ENCODE results near the gene N4BP2L2. TPM values are rescaled to one million over a fixed set of nuclear protein-coding genes. Genes with fewer than 3 reads are reported as not detected.

Gene N4BP2L2
- total and polyA plus RNA-seq, 2 experiments from 2014 or later: 70.1 to 89.4 TPM

- Histone ChIP-seq H3K4me2 (ENCODE audit: unreplicated experiment) (peak overlapping the region; percentile 90), H2AFZ (peak overlapping the region; percentile 98), H3K9me3 (ENCODE audit: low read depth) (no peaks in the 10 kb centered on the region), H3K36me3 (ENCODE audit: low read depth) (no peaks in the 10 kb centered on the region), H3K79me2 (ENCODE audit: insufficient read depth) (peaks cover 32% of the 10 kb centered on the region), H3K27me3 (replicated peaks; ENCODE audit: insufficient read depth) (no peaks in the 10 kb centered on the region), H3K4me1 (ENCODE audit: insufficient read depth) (peaks cover 22% of the 10 kb centered on the region), H3K4me3 (peak overlapping the region; percentile 86), H3K27ac (peak overlapping the region; percentile 38), H3K9ac (peak overlapping the region; percentile 75), H3K9me2 (ENCODE audit: insufficient read depth) (no peaks in the 10 kb centered on the region), H4K20me1 (ENCODE audit: insufficient read depth) (no peaks in the 10 kb centered on the region), H3F3A (ENCODE audit: insufficient read depth) (peaks cover 17% of the 10 kb centered on the region)
- in situ Hi-C loops (cut with MboI): loop anchor here (25.0 kb wide), 2 partner anchors 952 to 1127 kb away; no protein-coding TSS in a partner anchor
- WGBS, 2 experiments (ENCODE audit: low coverage in 1 of 2, low lambda C conversion rate in 2 of 2, missing lambda C conversion rate in 2 of 2): 27 to 29% methylated on average over 8 of the region's 8 CpGs
- DNase-seq: peak; percentile 1
- no peak for TF ChIP-seq EZH2 (IDR thresholded peaks at IDR 0.05; ENCODE audit: insufficient read depth, poor library complexity, severe bottlenecking)
- no peak for TF ChIP-seq EZH2phosphoT487 (IDR thresholded peaks at IDR 0.05; ENCODE audit: insufficient read depth, low read depth)
These were observed 47.0 kb upstream of the N4BP2L2 start for GRCh38 chr13:32585550-32586079.

- Histone ChIP-seq H2AFZ (no peak overlapping the region), H3K9me2 (ENCODE audit: insufficient read depth) (no peaks in the 10 kb centered on the region), H3K4me2 (ENCODE audit: unreplicated experiment) (no peak overlapping the region), H3K27ac (no peak overlapping the region), H3K4me1 (ENCODE audit: insufficient read depth) (no peaks in the 10 kb centered on the region), H3K79me2 (ENCODE audit: insufficient read depth) (peaks cover 6% of the 10 kb centered on the region), H3F3A (ENCODE audit: insufficient read depth) (peaks cover 8% of the 10 kb centered on the region), H3K27me3 (replicated peaks; ENCODE audit: insufficient read depth) (no peaks in the 10 kb centered on the region), H3K4me3 (no peak overlapping the region), H4K20me1 (ENCODE audit: insufficient read depth) (no peaks in the 10 kb centered on the region), H3K9me3 (ENCODE audit: low read depth) (no peaks in the 10 kb centered on the region), H3K36me3 (ENCODE audit: low read depth) (no peaks in the 10 kb centered on the region), H3K9ac (no peak overlapping the region)
- DNase-seq: no peak
- TF ChIP-seq EZH2 (IDR thresholded peaks at IDR 0.05; ENCODE audit: insufficient read depth, poor library complexity, severe bottlenecking) (no peak), EZH2phosphoT487 (IDR thresholded peaks at IDR 0.05; ENCODE audit: insufficient read depth, low read depth) (no peak)
- WGBS, 2 experiments (ENCODE audit: low coverage in 1 of 2, low lambda C conversion rate in 2 of 2, missing lambda C conversion rate in 2 of 2): 84 to 88% methylated on average over 2 of the region's 2 CpGs
- in situ Hi-C loops (cut with MboI): loop anchor here (25.0 kb wide), 2 partner anchors 954 to 1129 kb away; no protein-coding TSS in a partner anchor
These were observed 44.4 kb upstream of the N4BP2L2 start for GRCh38 chr13:32582991-32583390.

GRCh38 chr13:32582281-32582680 is 43.7 kb upstream of the N4BP2L2 start:
- Histone ChIP-seq H3F3A (ENCODE audit: insufficient read depth) (0 out of 2 replicates have a peak, but pooled peaks cover under 1% of the 10 kb centered on the region), H3K9ac (no peak overlapping the region), H4K20me1 (ENCODE audit: insufficient read depth) (no peaks in the 10 kb centered on the region), H3K4me3 (no peak overlapping the region), H3K36me3 (ENCODE audit: low read depth) (no peaks in the 10 kb centered on the region), H3K9me3 (ENCODE audit: low read depth) (no peaks in the 10 kb centered on the region), H3K27ac (no peak overlapping the region), H3K4me1 (ENCODE audit: insufficient read depth) (no peaks in the 10 kb centered on the region), H3K9me2 (ENCODE audit: insufficient read depth) (no peaks in the 10 kb centered on the region), H3K27me3 (replicated peaks; ENCODE audit: insufficient read depth) (no peaks in the 10 kb centered on the region), H3K4me2 (ENCODE audit: unreplicated experiment) (no peak overlapping the region), H2AFZ (no peak overlapping the region), H3K79me2 (ENCODE audit: insufficient read depth) (no peaks in the 10 kb centered on the region)
- 44 to 45% methylated on average over 2 of the region's 2 CpGs for whole genome bisulfite sequencing, 2 experiments (ENCODE audit: low coverage in 1 of 2, low lambda C conversion rate in 2 of 2, missing lambda C conversion rate in 2 of 2)
- in situ Hi-C loops (cut with MboI): loop anchor here (25.0 kb wide), 2 partner anchors 955 to 1130 kb away; no protein-coding TSS in a partner anchor
- DNase-seq: no peak
- no peak for TF ChIP-seq EZH2phosphoT487 (IDR thresholded peaks at IDR 0.05; ENCODE audit: insufficient read depth, low read depth)
- no peak for TF ChIP-seq EZH2 (IDR thresholded peaks at IDR 0.05; ENCODE audit: insufficient read depth, poor library complexity, severe bottlenecking)

- Histone ChIP-seq H3K9ac (no peak overlapping the region), H3K4me1 (ENCODE audit: insufficient read depth) (no peaks in the 10 kb centered on the region), H3K36me3 (ENCODE audit: low read depth) (no peaks in the 10 kb centered on the region), H3K27ac (no peak overlapping the region), H3F3A (ENCODE audit: insufficient read depth) (no peaks in the 10 kb centered on the region), H3K27me3 (replicated peaks; ENCODE audit: insufficient read depth) (no peaks in the 10 kb centered on the region), H3K79me2 (ENCODE audit: insufficient read depth) (no peaks in the 10 kb centered on the region), H4K20me1 (ENCODE audit: insufficient read depth) (no peaks in the 10 kb centered on the region), H3K4me3 (no peak overlapping the region), H3K4me2 (ENCODE audit: unreplicated experiment) (no peak overlapping the region), H2AFZ (no peak overlapping the region), H3K9me2 (ENCODE audit: insufficient read depth) (no peaks in the 10 kb centered on the region), H3K9me3 (ENCODE audit: low read depth) (no peaks in the 10 kb centered on the region)
- peak; percentile 67 for DNase-seq
- WGBS, 2 experiments (ENCODE audit: low coverage in 1 of 2, low lambda C conversion rate in 2 of 2, missing lambda C conversion rate in 2 of 2): 30 to 36% methylated on average over 3 of the region's 3 CpGs
- TF ChIP-seq EZH2 (IDR thresholded peaks at IDR 0.05; ENCODE audit: insufficient read depth, poor library complexity, severe bottlenecking) (no peak), EZH2phosphoT487 (IDR thresholded peaks at IDR 0.05; ENCODE audit: insufficient read depth, low read depth) (no peak)
- in situ Hi-C loops (cut with MboI): loop anchor here (25.0 kb wide), 2 partner anchors 956 to 1131 kb away; no protein-coding TSS in a partner anchor
These were observed 42.7 kb upstream of the N4BP2L2 start for GRCh38 chr13:32581177-32581786.

Data from GM23248 (cell line).